ENCODE data around the gene ERCC6L2.

DNA sequence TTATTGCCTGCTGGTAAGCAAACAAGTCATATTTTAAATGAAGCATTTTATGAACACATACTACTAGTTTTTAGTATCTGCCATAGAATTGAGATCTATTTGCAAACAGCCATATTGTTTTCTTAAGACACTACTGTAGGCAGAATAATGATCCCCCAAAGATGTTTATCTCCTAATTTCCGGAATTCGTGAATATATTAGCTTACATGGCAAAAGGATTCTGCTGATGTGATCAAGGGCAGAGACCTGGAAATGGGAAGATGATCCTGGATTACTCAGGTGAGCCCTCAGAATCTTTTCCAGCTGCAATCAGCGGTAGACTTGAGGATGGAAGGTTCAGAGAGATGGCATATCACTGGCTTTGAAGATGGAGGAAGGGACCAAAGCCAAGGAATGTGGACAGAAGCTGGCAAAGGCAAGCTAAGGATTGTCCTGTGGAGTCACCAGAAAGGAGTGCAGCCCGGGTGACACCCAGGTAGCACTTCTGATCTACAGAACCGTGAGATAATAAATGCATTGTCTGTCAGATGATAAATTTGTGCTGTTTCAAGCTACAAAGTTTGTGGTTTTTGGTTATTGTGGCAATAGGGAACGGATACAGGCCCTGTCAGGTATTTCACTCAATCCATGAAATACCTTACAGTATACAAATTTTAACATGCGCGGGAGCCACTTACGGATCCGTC is 1.0 kb upstream of the ERCC6L2 start:
- TF ChIP-seq, protein P1, sequence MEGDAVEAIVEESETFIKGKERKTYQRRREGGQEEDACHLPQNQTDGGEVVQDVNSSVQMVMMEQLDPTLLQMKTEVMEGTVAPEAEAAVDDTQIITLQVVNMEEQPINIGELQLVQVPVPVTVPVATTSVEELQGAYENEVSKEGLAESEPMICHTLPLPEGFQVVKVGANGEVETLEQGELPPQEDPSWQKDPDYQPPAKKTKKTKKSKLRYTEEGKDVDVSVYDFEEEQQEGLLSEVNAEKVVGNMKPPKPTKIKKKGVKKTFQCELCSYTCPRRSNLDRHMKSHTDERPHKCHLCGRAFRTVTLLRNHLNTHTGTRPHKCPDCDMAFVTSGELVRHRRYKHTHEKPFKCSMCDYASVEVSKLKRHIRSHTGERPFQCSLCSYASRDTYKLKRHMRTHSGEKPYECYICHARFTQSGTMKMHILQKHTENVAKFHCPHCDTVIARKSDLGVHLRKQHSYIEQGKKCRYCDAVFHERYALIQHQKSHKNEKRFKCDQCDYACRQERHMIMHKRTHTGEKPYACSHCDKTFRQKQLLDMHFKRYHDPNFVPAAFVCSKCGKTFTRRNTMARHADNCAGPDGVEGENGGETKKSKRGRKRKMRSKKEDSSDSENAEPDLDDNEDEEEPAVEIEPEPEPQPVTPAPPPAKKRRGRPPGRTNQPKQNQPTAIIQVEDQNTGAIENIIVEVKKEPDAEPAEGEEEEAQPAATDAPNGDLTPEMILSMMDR (IDR thresholded peaks at IDR 0.05): no peak
- no peak for TF ChIP-seq GABPA (IDR thresholded peaks at IDR 0.05; ENCODE audit: low read depth)
- TF ChIP-seq, protein P2, sequence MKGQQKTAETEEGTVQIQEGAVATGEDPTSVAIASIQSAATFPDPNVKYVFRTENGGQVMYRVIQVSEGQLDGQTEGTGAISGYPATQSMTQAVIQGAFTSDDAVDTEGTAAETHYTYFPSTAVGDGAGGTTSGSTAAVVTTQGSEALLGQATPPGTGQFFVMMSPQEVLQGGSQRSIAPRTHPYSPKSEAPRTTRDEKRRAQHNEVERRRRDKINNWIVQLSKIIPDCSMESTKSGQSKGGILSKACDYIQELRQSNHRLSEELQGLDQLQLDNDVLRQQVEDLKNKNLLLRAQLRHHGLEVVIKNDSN (IDR thresholded peaks at IDR 0.05; ENCODE audit: borderline replicate concordance, low read depth): no peak
- TF ChIP-seq, protein P3, sequence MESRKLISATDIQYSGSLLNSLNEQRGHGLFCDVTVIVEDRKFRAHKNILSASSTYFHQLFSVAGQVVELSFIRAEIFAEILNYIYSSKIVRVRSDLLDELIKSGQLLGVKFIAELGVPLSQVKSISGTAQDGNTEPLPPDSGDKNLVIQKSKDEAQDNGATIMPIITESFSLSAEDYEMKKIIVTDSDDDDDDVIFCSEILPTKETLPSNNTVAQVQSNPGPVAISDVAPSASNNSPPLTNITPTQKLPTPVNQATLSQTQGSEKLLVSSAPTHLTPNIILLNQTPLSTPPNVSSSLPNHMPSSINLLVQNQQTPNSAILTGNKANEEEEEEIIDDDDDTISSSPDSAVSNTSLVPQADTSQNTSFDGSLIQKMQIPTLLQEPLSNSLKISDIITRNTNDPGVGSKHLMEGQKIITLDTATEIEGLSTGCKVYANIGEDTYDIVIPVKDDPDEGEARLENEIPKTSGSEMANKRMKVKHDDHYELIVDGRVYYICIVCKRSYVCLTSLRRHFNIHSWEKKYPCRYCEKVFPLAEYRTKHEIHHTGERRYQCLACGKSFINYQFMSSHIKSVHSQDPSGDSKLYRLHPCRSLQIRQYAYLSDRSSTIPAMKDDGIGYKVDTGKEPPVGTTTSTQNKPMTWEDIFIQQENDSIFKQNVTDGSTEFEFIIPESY (IDR thresholded peaks at IDR 0.05; ENCODE audit: borderline replicate concordance, low read depth): no peak
- no peak for TF ChIP-seq EP300 (IDR thresholded peaks at IDR 0.05; ENCODE audit: borderline replicate concordance in 1 of 2, low read depth in 1 of 2, low read length in 1 of 2)
- TF ChIP-seq CHD2 (IDR thresholded peaks at IDR 0.05; ENCODE audit: low read length, partially characterized antibody): no peak
- no peak for TF ChIP-seq RAD21 (IDR thresholded peaks at IDR 0.05; ENCODE audit: low read length)

Measured in SK-N-SH (cell line).